GM12878 (cell line): ENCODE measurements around the gene PLSCR4. TPM values are rescaled to one million over a fixed set of nuclear protein-coding genes. Genes with fewer than 3 reads are reported as not detected.

Experiments used
- ATAC-seq: fragments of 200-7000 bp; cut with Tn5 transposase; 3 replicates; pipeline ENCODE4 v1.9.1; 2020; ENCODE audit warnings: mild to moderate bottlenecking, moderate library complexity
- BruUV-seq: library from RNA; stranded (reverse); fragments of 400-500 nt; replicated peaks from 2 replicates; lab custom pipeline; 2021; lab: Mats Ljungman, UMichigan
- CTCF ChIA-PET: fragments of 300-600 bp; sonication (Branson Sonifier 250); formaldehyde crosslinking; extraction: SDS; loops from one replicate; lab custom pipeline; 2021; ENCODE audit warnings: inconsistent platforms; lab: Yijun Ruan, JAX
- POLR2A ChIA-PET: fragments of 350-600 bp; formaldehyde crosslinking; extraction: SDS; loops from one replicate; lab custom pipeline; 2021; ENCODE audit warnings: inconsistent platforms; lab: Charles Lee
- RAD21 ChIA-PET: fragments of 300-600 bp; sonication (Branson Sonifier 250); formaldehyde crosslinking; loops from one replicate; lab custom pipeline; 2023; ENCODE audit warnings: antibody characterized with exemption; ENCODE audit not compliant: unreplicated experiment; lab: Charles Lee
- SMC1A ChIA-PET: fragments of 300-600 bp; sonication (Branson Sonifier 250); formaldehyde crosslinking; loops from one replicate; lab custom pipeline; 2023; ENCODE audit not compliant: unreplicated experiment, uncharacterized antibody; lab: Charles Lee
- DNase-seq: peaks from one replicate; pipeline ENCODE4 v3.0.0-alpha.2; 2011; ENCODE audit warnings: low read depth, low spot score
- FAIRE-seq: peaks from 3 replicates; lab custom pipeline; 2011; peaks lifted over from hg19 to GRCh38; lab: Jason Lieb, UNC
- H2AFZ ChIP-seq: 2 replicates; pipeline ENCODE4 v1.6.0; 2011; ENCODE audit warnings: low read depth, low read length, control low read depth; ENCODE audit not compliant: control insufficient read depth
- H3K27ac ChIP-seq: 2 replicates; pipeline ENCODE4 v1.5.1; 2011; ENCODE audit warnings: control low read depth; ENCODE audit not compliant: control insufficient read depth, insufficient read depth
- H3K27me3 ChIP-seq, 2 experiments: replicated peaks in 1 of 2; 2 replicates each; pipeline versions ENCODE4 v1.6.0 to v1.6.1; 2011; ENCODE audit warnings: low read length in 1 of 2; ENCODE audit not compliant: control insufficient read depth in 2 of 2, insufficient read depth in 2 of 2
- H3K36me3 ChIP-seq, 2 experiments: 2 replicates each; pipeline ENCODE4 v1.5.1; 2011; ENCODE audit warnings: low read length in 1 of 2; ENCODE audit not compliant: control insufficient read depth in 2 of 2, insufficient read depth in 2 of 2
- H3K4me1 ChIP-seq: 2 replicates; pipeline ENCODE4 v1.6.1; 2011; ENCODE audit warnings: mild to moderate bottlenecking, low read length, moderate library complexity, mixed read lengths; ENCODE audit not compliant: control insufficient read depth, insufficient read depth
- H3K4me2 ChIP-seq: 2 replicates; pipeline ENCODE4 v1.6.0; 2011; ENCODE audit warnings: control low read depth; ENCODE audit not compliant: control insufficient read depth, insufficient read depth
- H3K4me3 ChIP-seq: fragments of 200-600 bp; sonication (generic); 2 replicates; pipeline ENCODE4 v1.5.1; 2016
- H3K79me2 ChIP-seq: 2 replicates; pipeline ENCODE4 v1.6.0; 2011; ENCODE audit warnings: low read length; ENCODE audit not compliant: control insufficient read depth, insufficient read depth
- H3K9ac ChIP-seq: 2 replicates; pipeline ENCODE4 v1.8.0; 2011; ENCODE audit warnings: low read length, control low read depth, mixed read lengths; ENCODE audit not compliant: control insufficient read depth, insufficient read depth
- H3K9me3 ChIP-seq: replicated peaks from 3 replicates; pipeline ENCODE4 v1.5.1; 2011; ENCODE audit warnings: mild to moderate bottlenecking, low read length; ENCODE audit not compliant: control insufficient read depth, insufficient read depth
- H4K20me1 ChIP-seq: 2 replicates; pipeline ENCODE4 v1.6.0; 2011; ENCODE audit not compliant: control insufficient read depth, insufficient read depth
- MLLT1 ChIP-seq: fragments of 450-650 bp; IDR thresholded peaks from 2 replicates; pipeline ENCODE4 v1.6.1; 2016; ENCODE audit warnings: mild to moderate bottlenecking
- MTA2 ChIP-seq: fragments of 450-650 bp; IDR thresholded peaks from 2 replicates; pipeline ENCODE4 v1.6.1; 2016; ENCODE audit warnings: low read depth, mild to moderate bottlenecking, moderate library complexity
- MTA3 ChIP-seq: IDR thresholded peaks from 2 replicates; pipeline ENCODE4 v1.6.1; 2012; ENCODE audit warnings: low read length, inconsistent platforms, borderline replicate concordance
- MXI1 ChIP-seq: fragments of 150-350 bp; IDR thresholded peaks from 2 replicates; pipeline ENCODE4 v1.6.1; 2011; ENCODE audit warnings: low read depth, mild to moderate bottlenecking, inconsistent platforms, low read length, improper control_type of control experiment
- WGBS: methylation state at CpG from one replicate; pipeline ENCODE4 v1.1.6; 2016; ENCODE audit warnings: low lambda C conversion rate; ENCODE audit not compliant: insufficient replicate concordance, insufficient coverage; ENCODE audit errors: missing lambda C conversion rate; 5-methylcytosine and 5-hydroxymethylcytosine counted together
- in situ Hi-C: fragments of 300-500 bp; cut with MboI; formaldehyde crosslinking; loops from 9 replicates; pipeline ENCODE4 v1.14.3; 2018; ENCODE audit warnings: mixed read lengths
- intact Hi-C: fragments of 100-400 bp; cut with micrococcal nuclease; formaldehyde crosslinking; loops from one replicate; pipeline ENCODE4 v1.14.2; 2022; ENCODE audit not compliant: unreplicated experiment
- polyA plus RNA-seq, 11 experiments: library from polyadenylated mRNA; depleted of rRNA in 4 of 11; unstranded in 6 of 11; stranded (reverse) in 5 of 11; fragments of >200 nt; fragmentation: Nextera tagmentation in 4 of 11; fragmentation: Illumina TruSeq in 1 of 11; extraction: Ambion mirVana in 4 of 11; extraction: Trizol in 1 of 11; gene quantifications; 1 replicate in 1 of 11; 2 replicates in 10 of 11; pipeline versions ENCODE4 v1.2.1 to v1.2.3, GENCODE V29; 2011 to 2016; ENCODE audit warnings: inconsistent platforms in 2 of 11, missing spikeins in 2 of 11, low read depth in 1 of 11
- total RNA-seq, 4 experiments: library from RNA; depleted of rRNA in 3 of 4; stranded (reverse); fragments of >200 nt in 3 of 4; fragmentation: Illumina TruSeq in 1 of 4; extraction: Trizol in 1 of 4; gene quantifications; 2 replicates each; pipeline versions ENCODE4 v1.2.1 to v1.2.3, GENCODE V29; 2013 to 2021
- TF ChIP-seq, protein P1 (sequence below): fragments of 450-650 bp; formaldehyde crosslinking; IDR thresholded peaks from 2 replicates; pipeline ENCODE4 v1.5.0; 2022; ENCODE audit warnings: mild to moderate bottlenecking, missing genetic modification characterization
- TF ChIP-seq, protein P2 (sequence below): IDR thresholded peaks from 2 replicates; pipeline ENCODE4 v1.6.1; 2011; ENCODE audit warnings: mild to moderate bottlenecking, low read depth, low read length, moderate library complexity; ENCODE audit not compliant: insufficient replicate concordance

Gene PLSCR4
- total and polyA plus RNA-seq, 10 of the 15 experiments (the other 5 are each of a cell fraction or from before 2014, with no cell fraction given): 0.02 TPM; not detected in 9

- no peaks in the 10 kb centered on the region for H4K20me1 ChIP-seq
- H2AFZ ChIP-seq: no peak overlapping the region
- FAIRE-seq (no peak), ATAC-seq (no peak), DNase-seq (no peak)
- ChIA-PET CTCF (interaction anchor here (1.3 kb wide), 1 partner anchor 80 kb away, joined by 3 read pairs; no protein-coding TSS in a partner anchor), RAD21 (no interaction called here), POLR2A (no interaction called here), SMC1A (no interaction called here)
- TF ChIP-seq MTA3: no peak
- TF ChIP-seq MTA2: no peak
- TF ChIP-seq MLLT1: no peak
- TF ChIP-seq, protein P1, sequence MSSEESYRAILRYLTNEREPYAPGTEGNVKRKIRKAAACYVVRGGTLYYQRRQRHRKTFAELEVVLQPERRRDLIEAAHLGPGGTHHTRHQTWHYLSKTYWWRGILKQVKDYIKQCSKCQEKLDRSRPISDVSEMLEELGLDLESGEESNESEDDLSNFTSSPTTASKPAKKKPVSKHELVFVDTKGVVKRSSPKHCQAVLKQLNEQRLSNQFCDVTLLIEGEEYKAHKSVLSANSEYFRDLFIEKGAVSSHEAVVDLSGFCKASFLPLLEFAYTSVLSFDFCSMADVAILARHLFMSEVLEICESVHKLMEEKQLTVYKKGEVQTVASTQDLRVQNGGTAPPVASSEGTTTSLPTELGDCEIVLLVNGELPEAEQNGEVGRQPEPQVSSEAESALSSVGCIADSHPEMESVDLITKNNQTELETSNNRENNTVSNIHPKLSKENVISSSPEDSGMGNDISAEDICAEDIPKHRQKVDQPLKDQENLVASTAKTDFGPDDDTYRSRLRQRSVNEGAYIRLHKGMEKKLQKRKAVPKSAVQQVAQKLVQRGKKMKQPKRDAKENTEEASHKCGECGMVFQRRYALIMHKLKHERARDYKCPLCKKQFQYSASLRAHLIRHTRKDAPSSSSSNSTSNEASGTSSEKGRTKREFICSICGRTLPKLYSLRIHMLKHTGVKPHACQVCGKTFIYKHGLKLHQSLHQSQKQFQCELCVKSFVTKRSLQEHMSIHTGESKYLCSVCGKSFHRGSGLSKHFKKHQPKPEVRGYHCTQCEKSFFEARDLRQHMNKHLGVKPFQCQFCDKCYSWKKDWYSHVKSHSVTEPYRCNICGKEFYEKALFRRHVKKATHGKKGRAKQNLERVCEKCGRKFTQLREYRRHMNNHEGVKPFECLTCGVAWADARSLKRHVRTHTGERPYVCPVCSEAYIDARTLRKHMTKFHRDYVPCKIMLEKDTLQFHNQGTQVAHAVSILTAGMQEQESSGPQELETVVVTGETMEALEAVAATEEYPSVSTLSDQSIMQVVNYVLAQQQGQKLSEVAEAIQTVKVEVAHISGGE (CRISPR knock-in tag): no peak
- TF ChIP-seq, protein P2, sequence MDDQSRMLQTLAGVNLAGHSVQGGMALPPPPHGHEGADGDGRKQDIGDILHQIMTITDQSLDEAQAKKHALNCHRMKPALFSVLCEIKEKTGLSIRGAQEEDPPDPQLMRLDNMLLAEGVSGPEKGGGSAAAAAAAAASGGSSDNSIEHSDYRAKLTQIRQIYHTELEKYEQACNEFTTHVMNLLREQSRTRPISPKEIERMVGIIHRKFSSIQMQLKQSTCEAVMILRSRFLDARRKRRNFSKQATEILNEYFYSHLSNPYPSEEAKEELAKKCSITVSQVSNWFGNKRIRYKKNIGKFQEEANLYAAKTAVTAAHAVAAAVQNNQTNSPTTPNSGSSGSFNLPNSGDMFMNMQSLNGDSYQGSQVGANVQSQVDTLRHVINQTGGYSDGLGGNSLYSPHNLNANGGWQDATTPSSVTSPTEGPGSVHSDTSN: no peak
- TF ChIP-seq MXI1: no peak
- 4% methylated on average over 4 of the region's 4 CpGs for WGBS
- no peaks in the 10 kb centered on the region for H3K9me3 ChIP-seq
- H3K9ac ChIP-seq: no peak overlapping the region
- no TSS peak for BruUV-seq
- no peak overlapping the region for H3K27ac ChIP-seq
- H3K36me3 ChIP-seq: no peaks in the 10 kb centered on the region
- no peak overlapping the region for H3K4me2 ChIP-seq
- no peaks in the 10 kb centered on the region for H3K4me1 ChIP-seq
- no peaks in the 10 kb centered on the region for H3K79me2 ChIP-seq
- no peak overlapping the region for H3K4me3 ChIP-seq
- no peaks in the 10 kb centered on the region for H3K27me3 ChIP-seq
- in situ Hi-C loops (no loop called here), intact Hi-C loops (no loop called here)
These were observed 18.4 kb upstream of the PLSCR4 start for GRCh38 chr3:146269271-146269670.
